Activated CD8-positive, alpha-beta memory T cell treated with anti-CD3 and anti-CD28 coated beads, Interleukin-2, amount 50 U/mL, for 24 hours (primary cell): ENCODE measurements around the gene DMRTB1.

ENCODE experiments used
- DNase-seq: peaks from one replicate; pipeline ENCODE4 v3.0.0-alpha.2; 2020; ENCODE audit errors: extremely low read depth

Gene DMRTB1

DNA sequence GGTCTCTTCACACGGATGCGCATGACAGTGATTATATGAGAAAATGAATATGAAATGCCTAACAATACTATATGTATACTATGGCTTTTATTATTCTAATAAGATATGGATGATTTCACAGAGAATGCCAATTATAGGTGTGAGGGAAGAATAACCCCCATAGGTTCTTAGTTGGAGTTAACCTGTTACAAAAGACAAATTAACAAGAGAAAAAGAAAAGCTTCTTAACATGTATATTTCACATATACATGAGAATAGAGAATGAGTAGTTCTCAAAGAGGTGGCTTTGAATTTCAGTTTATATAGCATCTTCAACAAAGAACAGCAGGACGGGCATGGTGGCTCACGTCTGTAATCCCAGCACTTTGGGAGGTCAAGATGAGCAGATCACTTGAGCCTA, 24.0 kb upstream of the DMRTB1 start:
- DNase-seq: no peak

DNA sequence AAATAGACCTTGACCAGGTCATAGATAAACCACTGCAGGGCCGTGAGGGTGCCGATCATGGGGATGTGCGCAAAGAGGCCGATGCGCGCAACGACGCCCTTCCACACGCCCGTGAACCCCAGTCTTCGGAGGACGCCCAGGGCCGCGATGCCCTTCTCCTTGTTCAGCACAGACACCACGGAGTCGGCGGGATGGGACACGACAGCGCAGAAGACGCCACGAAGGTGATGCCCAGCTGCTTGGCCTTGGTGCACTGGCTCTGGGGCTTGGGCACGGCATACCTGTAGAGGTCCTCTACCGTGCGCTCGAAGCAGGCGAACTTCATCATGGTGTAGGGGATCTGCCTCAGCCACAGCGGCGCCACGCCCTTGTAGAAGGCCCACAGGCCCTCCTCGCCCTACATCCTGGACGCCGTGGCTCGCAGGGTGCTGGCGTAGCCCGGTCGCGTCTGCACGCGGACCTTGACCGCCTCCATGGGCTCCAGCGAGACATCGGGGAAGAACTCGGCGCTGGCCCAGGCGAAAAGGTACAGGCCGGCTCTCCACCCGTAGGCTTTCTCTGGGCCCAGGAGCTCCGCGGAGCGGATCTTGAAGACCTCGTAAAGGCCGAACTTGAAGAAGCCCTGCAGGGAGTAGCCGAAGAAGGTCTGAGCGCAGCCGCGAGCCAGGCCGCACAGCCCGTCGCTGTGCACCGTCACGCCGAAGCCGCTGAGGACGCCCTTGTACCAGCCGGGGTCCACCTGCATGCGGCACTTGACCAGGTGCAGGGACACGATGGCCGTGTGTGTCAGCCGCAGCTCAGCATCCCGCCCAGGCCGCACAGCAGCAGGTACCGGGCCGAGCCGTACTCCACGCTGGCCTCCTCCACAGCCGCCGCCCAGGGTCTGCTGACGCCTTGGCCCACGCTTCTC, 20.5 kb upstream of the DMRTB1 start:
- DNase-seq: no peak

DNA sequence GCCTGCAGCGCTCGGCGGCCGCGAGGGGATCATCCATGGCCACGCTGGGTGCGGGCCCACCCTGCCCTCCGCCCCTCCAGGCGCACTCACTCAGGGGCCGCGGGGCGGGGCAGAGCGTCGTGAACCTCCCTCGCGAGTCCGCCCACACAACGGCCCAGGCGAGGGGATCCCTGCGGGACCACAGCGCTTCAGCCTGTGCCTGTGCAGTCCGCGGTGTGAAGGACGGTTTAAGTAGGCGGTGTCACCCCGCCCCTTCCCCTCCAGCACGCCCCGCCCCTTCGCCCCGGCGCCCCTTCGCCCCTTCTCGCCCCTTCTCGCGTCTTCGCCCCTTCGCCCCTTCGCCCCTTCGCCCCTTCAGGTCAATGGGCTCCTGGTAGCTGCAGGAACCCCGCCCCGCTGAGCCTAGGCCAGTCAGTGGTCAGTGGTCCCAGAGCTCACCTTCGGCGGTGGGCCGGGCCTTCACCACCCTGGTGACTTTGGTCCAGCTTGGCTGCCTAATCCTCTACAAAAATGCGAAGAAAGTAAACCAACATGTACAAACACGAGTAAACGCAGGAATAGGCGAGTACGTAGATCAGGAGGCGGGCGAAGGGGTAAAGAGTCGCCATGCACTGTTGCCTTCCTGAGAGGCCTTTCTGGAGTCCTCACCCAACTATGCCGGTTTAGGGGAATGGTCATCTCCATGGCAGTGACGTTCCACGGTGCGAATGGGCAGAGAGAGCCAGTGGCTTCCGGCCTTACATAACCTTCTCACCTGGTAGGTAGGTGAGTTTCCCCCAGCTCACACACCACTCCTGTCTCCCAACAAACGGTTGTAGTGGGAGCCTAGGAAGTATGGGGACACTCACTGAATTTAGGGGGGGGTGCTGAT, 19.6 kb upstream of the DMRTB1 start:
- no peak for DNase-seq

DNA sequence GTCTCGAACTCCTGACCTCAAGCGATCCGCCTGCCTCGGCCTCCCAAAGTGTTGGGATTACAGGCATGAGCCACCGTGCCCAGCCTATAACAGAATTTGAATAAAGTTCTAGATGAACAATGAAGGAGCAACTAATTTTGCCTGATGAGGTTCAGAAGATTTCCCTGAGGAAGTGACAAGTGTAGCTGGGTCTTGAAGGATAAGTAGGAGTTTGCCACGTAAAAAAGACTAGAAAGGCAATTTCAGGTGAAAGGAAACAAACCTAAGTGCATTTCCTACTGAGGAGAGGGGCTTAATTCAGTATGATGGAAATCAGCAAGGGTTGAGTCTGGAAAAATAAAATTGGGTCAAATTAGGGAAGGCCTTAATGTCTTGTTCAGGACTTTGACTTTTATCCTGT, 18.6 kb upstream of the DMRTB1 start:
- DNase-seq: no peak

DNA sequence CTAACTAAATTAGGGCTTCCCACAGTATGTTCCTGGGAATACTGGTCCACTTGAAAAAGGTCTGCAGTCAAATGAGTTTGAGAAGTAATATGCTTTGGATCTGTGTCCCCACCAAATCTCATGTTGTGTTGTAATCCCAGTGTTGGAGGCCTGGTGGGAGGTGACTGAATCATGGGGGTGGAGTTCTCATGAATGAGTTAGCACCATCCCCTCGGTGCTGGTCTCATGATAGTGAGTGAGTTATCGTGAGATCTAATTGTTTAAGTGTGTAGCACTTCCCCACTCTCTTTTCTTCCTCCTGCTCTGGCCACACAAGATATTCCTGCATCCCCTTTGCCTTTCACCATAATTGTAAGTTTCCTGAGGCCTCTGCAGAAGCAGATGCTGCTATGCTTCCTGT, 16.9 kb upstream of the DMRTB1 start:
- DNase-seq: no peak

DNA sequence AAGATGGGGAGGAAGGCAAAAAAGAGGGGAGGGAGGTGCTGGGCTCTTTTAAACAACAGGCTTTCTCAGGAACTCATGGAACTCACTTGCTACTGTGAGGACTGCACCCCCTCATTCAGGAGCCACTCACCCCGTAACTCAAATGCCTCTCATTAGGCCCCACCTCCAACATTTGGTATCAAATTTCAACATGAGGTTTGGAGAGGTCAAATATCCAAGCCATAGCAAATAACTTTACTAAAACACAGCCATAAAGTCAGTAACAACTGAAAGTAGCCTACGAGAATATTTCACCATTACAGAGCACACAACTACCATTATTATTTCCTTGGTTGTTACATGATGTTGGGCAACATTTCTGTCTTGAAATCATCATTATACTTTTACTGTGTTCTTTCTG, 13.1 kb upstream of the DMRTB1 start:
- no peak for DNase-seq

DNA sequence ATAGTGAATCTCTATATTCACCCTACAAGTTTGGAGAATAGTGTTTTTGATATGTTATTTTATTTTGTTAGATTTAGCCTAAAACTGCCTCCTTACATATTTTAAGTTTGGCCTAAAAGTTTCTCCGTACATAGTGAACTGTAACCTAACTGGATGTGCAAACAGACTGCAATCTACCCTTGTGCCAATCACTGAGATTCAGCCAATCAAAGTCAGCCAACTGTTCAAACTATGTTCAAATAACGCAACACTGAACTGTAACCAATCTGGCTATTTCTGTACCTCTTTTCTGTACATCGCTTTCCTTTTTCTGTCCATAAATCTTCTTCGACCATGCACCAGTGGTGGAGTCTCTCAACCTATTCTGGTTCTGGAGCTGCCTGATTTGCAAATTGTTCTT, 11.8 kb upstream of the DMRTB1 start:
- no peak for DNase-seq

DNA sequence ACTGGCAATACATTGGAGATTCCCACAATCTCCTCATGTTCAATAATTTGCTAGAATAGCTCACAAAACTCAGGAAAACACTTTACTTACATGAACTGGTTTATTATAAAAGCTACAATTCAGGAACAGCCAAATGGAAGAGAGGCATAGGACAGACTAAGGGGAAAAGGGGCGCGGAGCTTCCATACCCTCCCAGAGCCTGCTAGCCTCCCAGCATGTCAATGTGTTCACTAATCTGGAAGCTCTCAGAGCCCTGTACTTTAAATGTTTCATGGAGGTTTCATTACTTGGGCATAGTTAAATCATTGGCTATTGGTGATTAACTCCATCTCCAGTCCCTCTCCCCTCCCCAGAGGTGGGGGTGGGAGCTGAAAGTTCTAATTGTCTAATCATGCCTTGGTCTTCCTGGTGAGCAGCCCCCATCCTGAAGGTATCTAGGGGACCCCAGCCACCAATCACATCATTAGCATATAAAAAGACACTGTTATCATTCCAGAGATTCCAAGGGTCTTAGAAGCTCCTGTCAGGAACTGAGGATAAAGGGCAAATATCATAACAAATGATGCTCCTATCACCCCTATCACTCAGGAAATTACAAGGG, 10.9 kb upstream of the DMRTB1 start:
- no peak for DNase-seq

DNA sequence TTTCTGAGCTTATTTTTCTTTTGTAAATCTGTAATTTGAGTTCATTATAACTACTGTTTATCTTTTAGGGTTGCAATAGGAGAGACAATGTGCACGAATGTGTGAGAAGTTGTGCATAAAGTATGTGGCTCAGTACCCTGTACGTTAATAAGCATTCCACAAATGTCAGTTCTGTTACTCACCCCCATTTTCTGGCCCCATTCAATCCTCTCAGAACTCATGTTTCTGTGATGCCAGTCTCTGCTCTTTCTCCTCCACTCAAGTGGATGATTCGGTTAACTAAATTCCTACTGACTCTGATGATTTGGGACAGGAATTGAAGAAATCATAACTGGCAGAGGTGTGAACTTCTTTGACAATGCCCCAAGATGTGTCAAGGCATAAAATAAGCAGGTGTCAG, 10.2 kb upstream of the DMRTB1 start:
- no peak for DNase-seq

DNA sequence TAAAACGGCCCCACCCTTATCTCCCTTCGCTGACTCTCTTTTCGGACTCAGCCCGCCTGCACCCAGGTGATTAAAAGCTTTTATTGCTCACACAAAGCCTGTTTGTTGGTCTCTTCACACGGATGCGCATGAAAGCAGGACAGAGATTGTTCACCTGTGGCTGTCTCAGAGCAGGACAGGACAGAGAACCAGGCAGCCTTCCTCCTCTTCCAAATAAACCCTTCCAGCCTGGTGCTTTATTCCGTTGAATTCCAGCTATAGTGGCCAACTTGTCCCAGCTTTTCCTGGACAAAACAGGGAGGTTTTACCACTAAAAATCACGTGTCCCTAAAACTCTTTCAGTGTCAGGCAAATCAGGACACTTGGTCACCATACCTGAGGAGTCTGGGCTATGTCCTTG, 9.5 kb upstream of the DMRTB1 start:
- no peak for DNase-seq

DNA sequence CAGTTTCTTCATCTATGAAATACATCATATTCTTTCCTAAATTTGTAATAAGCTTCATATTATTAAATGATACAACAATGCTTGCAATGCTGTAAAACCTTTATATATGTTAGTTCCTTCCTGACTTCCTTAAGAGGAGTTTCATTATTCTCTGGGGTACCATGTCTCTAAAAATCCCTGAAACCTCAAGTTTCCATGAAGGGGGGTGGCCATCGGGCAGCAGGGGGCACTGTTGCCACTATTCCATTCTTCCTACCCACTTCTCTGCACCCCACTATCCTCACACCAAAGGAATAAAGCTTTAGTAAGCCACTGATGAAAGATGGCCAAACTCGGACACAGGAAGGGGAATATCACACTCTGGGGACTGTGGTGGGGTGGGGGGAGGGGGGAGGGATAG, 9.0 kb upstream of the DMRTB1 start:
- no peak for DNase-seq

DNA sequence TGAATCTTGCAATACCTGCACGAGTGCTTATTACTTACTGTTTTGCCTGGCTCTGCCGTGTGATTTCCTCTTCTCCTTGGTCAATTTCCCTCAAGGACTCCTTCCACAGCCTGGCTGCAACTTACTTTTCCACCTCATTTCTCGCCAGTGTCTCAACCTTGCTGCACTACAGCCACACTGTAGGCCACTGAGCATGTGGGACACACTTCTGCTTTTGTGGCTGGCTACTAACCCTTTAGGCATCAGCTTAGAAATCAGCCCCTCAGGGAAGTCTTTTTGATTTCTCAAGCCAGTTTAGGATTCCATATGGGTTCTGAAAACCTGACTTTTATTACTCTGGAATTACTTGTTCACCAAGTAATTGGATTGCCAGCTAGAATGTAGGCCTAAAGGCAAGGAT, 5.2 kb upstream of the DMRTB1 start:
- DNase-seq: no peak

DNA sequence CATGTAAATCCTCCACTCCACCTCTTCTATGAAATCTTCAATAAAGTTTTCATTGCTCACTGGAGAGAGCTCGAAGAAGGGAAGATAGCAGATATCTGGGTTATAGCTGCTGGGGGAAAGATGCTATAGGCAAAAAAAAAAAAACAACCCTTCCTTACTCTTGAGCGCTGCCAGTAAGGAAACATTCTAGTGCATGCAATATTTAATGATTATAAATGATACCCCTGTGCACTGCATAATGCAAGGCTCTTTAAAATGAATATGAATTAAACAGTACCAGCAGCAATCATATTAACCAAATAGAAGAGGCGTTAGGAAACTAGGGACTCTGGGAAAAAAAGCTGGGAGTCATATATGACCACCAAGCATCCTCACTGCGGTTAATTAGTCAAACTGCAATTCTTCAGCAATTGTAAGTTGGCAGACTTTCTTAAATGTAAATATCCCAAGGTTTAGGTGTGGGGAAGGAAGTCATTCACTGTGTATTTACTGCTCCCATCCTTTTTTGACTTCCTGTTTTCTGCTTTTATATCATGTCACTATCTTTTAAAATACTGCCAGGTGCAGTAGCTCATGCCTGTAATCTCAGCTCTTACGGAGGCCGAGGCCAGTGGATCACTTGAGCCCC, 3.7 kb upstream of the DMRTB1 start:
- DNase-seq: no peak

DNA sequence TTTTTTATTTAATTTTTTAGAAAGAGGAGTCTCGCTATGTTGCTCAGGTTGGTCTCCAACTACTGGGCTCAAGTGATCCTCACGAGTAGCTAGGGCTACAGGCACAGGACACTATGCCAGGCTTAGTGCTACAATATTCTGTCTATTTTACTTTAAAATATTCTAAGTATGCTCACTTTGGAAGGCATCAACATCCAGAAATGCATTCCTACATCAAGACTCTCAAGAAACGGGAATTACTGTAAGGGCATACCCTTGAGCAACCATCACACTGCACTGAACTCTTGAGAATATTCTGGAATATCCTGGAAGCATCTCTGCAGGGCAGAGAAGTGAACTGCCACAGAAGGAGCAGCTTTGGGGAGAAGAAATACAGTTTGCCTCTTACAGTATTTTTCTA, 565 bp upstream of the DMRTB1 start:
- DNase-seq: no peak

DNA sequence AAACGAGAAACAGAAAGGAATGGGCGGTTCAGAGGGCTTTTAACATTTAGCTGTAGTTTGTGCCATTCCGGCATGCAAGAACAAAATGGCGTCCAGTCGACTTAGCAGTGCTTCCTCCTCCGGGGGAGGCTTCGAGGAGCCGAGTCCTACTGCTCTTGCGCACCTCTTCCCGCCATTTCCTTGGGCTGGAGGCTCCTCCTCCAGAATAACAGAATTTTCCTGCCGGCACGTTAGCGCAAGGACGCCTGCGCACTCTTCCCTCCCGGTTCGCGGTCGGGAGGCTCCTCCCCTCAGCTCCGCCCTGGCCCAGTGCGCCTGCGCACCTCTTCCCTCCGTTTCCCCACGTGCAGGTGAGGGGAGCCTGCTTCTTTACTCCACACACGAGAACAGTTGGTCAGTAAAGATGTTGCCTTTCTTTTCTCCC, 1.0 kb downstream of the DMRTB1 start:
- no peak for DNase-seq

DNA sequence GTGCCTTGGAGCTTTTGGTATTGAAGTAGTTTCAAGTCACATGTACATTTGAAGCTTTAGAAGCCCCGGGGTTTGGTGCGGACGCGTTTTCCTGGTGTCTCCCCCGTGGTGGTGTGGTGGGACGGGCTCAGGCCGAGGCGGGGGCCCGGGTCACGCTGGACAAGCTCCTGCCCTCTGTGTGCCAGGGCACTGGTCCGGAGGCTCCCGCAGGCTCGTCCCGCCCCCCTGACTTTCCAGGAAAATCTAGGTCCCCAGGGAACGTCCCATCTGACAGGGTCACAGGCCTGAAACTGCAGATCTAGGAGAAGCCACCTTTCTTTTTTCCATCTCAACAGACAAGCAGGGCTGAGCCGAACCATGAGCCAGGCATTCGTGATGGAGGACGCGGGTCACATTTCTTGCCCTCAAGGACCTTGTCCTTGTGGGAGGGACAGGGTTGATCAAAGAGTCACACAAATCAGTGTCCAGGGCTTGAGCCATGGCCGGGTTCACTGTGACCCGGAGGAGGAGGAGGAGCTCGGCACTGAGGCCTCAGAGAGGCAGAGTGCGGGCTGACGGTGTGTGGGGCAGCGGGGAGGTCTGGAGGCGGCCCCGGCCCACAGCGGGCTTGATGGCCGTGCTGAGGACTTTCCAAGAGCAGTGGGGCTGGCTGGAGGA, 1.6 kb downstream of the DMRTB1 start:
- DNase-seq: no peak

DNA sequence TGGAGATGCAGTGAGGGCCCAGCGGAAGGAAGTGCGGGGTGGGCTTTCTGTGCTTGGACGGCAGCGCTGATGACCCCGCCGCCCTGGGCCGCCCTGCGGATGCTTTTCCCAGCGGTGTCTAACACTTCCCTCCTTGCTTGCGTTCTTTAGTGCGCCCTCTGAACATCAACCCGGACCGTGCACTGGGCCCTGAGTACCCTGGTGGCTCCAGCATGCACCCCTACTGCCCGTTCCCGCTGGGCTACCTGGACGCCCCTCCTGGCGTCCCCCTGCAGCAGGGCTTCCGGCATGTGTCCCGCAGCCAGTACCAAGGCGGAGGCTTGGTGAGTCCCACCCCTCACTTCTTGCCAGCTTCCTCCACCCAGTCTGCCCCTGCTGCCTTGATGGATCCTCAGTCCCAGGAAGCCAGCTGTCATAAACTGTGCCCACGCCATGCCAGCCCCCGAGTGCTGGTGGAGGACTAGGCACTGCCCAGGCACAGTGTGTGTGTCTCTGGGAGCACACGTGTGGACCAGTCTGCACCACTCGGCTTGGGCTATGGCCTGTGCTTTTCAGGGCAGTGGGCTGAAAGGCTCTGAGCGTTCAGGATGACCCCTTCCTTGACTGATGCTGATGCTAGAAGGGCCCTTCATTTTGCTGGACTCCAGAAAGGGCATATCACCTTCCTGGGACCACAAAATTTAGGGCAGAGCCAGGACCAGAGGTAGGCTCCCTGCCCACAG, 2.3 kb downstream of the DMRTB1 start:
- no peak for DNase-seq

DNA sequence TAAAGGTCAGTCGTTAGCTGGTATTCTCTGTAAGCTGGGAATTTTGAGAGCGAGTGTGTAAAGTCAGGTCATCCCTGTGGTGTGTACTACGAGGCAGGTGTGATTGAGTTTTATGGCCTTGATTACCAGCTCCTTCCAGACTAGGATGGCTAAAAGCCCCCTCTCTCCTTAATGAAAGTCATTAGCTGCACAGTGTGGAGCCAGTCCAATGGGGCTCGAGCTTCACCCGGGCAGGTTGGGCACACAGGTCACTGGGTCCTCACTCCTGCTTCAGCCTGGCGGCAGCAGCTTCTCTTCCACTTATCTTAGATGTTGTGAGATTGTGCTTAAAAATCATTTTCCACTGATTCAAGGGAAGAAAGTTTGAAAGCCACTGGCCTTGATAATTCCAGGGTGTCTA, 3.0 kb downstream of the DMRTB1 start:
- no peak for DNase-seq

DNA sequence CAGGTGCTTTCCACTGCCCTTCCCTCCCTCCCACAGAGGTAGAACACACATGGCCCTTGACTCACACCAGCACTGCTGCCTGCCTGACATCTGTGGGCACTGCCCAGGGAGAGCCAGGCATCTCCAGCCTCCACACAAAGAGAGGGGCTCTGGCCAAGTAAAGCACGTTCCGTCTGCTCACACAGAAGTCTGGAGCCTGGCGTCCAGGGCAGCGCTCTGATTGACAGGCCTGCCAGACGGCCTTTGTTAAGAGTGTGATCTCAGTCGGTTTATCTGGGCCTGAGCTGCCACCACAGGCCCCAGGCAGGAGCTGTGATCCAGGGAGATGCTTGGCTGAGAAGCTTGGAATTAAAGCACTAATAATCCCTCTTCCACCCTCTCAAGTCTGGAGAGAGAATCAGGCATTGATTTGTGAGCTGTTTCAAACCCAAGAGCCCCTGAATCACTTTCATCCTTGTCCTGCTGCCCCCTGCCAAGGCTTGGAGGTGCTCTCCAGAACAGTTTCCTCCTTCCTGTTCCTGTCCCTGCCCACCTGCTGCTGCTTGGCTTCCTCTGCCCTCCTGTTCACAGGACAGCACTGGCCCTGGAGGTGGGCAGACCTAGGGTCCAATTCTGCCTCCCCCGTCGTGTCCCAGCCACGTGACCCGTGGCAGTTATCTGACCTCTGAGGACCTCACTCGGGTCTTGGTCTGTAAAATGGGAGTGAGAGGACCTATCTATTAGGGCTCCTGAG, 3.7 kb downstream of the DMRTB1 start:
- no peak for DNase-seq
